ENCODE results near the gene ERBIN.
A peak's percentile ranks its signal among the peaks of the same experiment; 100 is the strongest.
"Not testable (repeated sequence)": the region's sequence is repeated elsewhere in the genome, so short reads cannot be mapped to it uniquely, and the experiment has no call there.

ERBIN gene

GRCh38 chr5:66039701-66040100, 113.3 kb downstream of the ERBIN start:
- no peak overlapping the region for H3K27ac Mint-ChIP-seq
- peaks cover 12% of the 10 kb centered on the region for H3K36me3 Mint-ChIP-seq
- no peaks in the 10 kb centered on the region for H3K27me3 Mint-ChIP-seq
- H3K4me1 Mint-ChIP-seq (ENCODE audit: low read depth) = peaks cover 17% of the 10 kb centered on the region
- no peak overlapping the region for H3K4me3 Mint-ChIP-seq
- H3K9me3 Mint-ChIP-seq (ENCODE audit: low read depth) = no peaks in the 10 kb centered on the region

- Mint-ChIP-seq H3K36me3 (peaks cover 10% of the 10 kb centered on the region), H3K9me3 (ENCODE audit: low read depth) (no peaks in the 10 kb centered on the region), H3K27me3 (no peaks in the 10 kb centered on the region), H3K4me3 (no peak overlapping the region), H3K4me1 (ENCODE audit: low read depth) (peaks cover 14% of the 10 kb centered on the region), H3K27ac (peak overlapping the region; percentile 5)
Measured at GRCh38 chr5:66041627-66042026, 115.3 kb downstream of the ERBIN start.

GRCh38 chr5:66057239-66057638, 130.9 kb downstream of the ERBIN start:
- Mint-ChIP-seq H3K27me3 (no peaks in the 10 kb centered on the region), H3K4me1 (ENCODE audit: low read depth) (peaks cover 32% of the 10 kb centered on the region), H3K9me3 (ENCODE audit: low read depth) (no peaks in the 10 kb centered on the region), H3K4me3 (no peak overlapping the region), H3K36me3 (peaks cover 26% of the 10 kb centered on the region), H3K27ac (no peak overlapping the region)

GRCh38 chr5:66061320-66061719, 134.9 kb downstream of the ERBIN start:
- H3K4me3 Mint-ChIP-seq; H3K27me3 Mint-ChIP-seq; H3K9me3 Mint-ChIP-seq (ENCODE audit: low read depth); H3K27ac Mint-ChIP-seq: not testable (repeated sequence)
- peaks cover 21% of the 10 kb centered on the region for H3K36me3 Mint-ChIP-seq
- peaks cover 63% of the 10 kb centered on the region for H3K4me1 Mint-ChIP-seq (ENCODE audit: low read depth)

GRCh38 chr5:66063061-66063460, 136.7 kb downstream of the ERBIN start:
- not testable (repeated sequence) for H3K9me3 Mint-ChIP-seq (ENCODE audit: low read depth); H3K27me3 Mint-ChIP-seq; H3K27ac Mint-ChIP-seq; H3K4me3 Mint-ChIP-seq
- Mint-ChIP-seq H3K4me1 (ENCODE audit: low read depth) (peaks cover 60% of the 10 kb centered on the region), H3K36me3 (peaks cover 23% of the 10 kb centered on the region)

GRCh38 chr5:66066826-66067225, 140.5 kb downstream of the ERBIN start:
- Mint-ChIP-seq H3K27ac (no peak overlapping the region), H3K4me1 (ENCODE audit: low read depth) (peaks cover 36% of the 10 kb centered on the region), H3K4me3 (no peak overlapping the region)

GRCh38 chr5:66072031-66072430, 145.7 kb downstream of the ERBIN start:
- no peak overlapping the region for H3K27ac Mint-ChIP-seq
- H3K36me3 Mint-ChIP-seq = peaks cover 12% of the 10 kb centered on the region
- no peaks in the 10 kb centered on the region for H3K27me3 Mint-ChIP-seq

More at GRCh38 chr5:66066826-66067225, 140.5 kb downstream of the ERBIN start:
- Mint-ChIP-seq H3K27me3 (no peaks in the 10 kb centered on the region), H3K9me3 (ENCODE audit: low read depth) (no peaks in the 10 kb centered on the region), H3K36me3 (peaks cover 15% of the 10 kb centered on the region)

GRCh38 chr5:66074901-66075300, 148.5 kb downstream of the ERBIN start:
- no peaks in the 10 kb centered on the region for H3K9me3 Mint-ChIP-seq (ENCODE audit: low read depth)
- peaks cover 17% of the 10 kb centered on the region for H3K36me3 Mint-ChIP-seq
- no peaks in the 10 kb centered on the region for H3K27me3 Mint-ChIP-seq
- no peak overlapping the region for H3K4me3 Mint-ChIP-seq
- H3K27ac Mint-ChIP-seq = no peak overlapping the region
- peaks cover 17% of the 10 kb centered on the region for H3K4me1 Mint-ChIP-seq (ENCODE audit: low read depth)

More at GRCh38 chr5:66072031-66072430, 145.7 kb downstream of the ERBIN start:
- Mint-ChIP-seq H3K4me1 (ENCODE audit: low read depth) (peaks cover 7% of the 10 kb centered on the region), H3K9me3 (ENCODE audit: low read depth) (no peaks in the 10 kb centered on the region), H3K4me3 (no peak overlapping the region)

- Mint-ChIP-seq H3K36me3 (peaks cover 14% of the 10 kb centered on the region), H3K27ac (no peak overlapping the region), H3K9me3 (ENCODE audit: low read depth) (no peaks in the 10 kb centered on the region), H3K4me1 (ENCODE audit: low read depth) (peaks cover 10% of the 10 kb centered on the region), H3K4me3 (no peak overlapping the region), H3K27me3 (no peaks in the 10 kb centered on the region)
Measured at GRCh38 chr5:66080664-66081063, 154.3 kb downstream of the ERBIN start.

GRCh38 chr5:66089384-66089783, 163.0 kb downstream of the ERBIN start:
- no peak overlapping the region for H3K27ac Mint-ChIP-seq
- H3K9me3 Mint-ChIP-seq (ENCODE audit: low read depth) = peaks cover 8% of the 10 kb centered on the region
- no peak overlapping the region for H3K4me3 Mint-ChIP-seq
- peaks cover 31% of the 10 kb centered on the region for H3K36me3 Mint-ChIP-seq
- no peaks in the 10 kb centered on the region for H3K27me3 Mint-ChIP-seq
- no peaks in the 10 kb centered on the region for H3K4me1 Mint-ChIP-seq (ENCODE audit: low read depth)

- Mint-ChIP-seq H3K4me3 (no peak overlapping the region), H3K27ac (no peak overlapping the region), H3K36me3 (peaks cover 23% of the 10 kb centered on the region), H3K27me3 (no peaks in the 10 kb centered on the region), H3K9me3 (ENCODE audit: low read depth) (peaks cover 26% of the 10 kb centered on the region), H3K4me1 (ENCODE audit: low read depth) (no peaks in the 10 kb centered on the region)
Measured at GRCh38 chr5:66100851-66101250, 174.5 kb downstream of the ERBIN start.

GRCh38 chr5:66113160-66113559, 186.8 kb downstream of the ERBIN start:
- Mint-ChIP-seq H3K27ac (no peak overlapping the region), H3K4me1 (ENCODE audit: low read depth) (no peaks in the 10 kb centered on the region), H3K36me3 (peaks cover 4% of the 10 kb centered on the region), H3K27me3 (no peaks in the 10 kb centered on the region), H3K9me3 (ENCODE audit: low read depth) (peaks cover 31% of the 10 kb centered on the region), H3K4me3 (no peak overlapping the region)

- Mint-ChIP-seq H3K4me3 (no peak overlapping the region), H3K9me3 (ENCODE audit: low read depth) (peaks cover 9% of the 10 kb centered on the region), H3K27me3 (peaks cover 2% of the 10 kb centered on the region), H3K4me1 (ENCODE audit: low read depth) (no peaks in the 10 kb centered on the region), H3K27ac (no peak overlapping the region), H3K36me3 (peaks cover 2% of the 10 kb centered on the region)
Measured at GRCh38 chr5:66118304-66118703, 191.9 kb downstream of the ERBIN start.

GRCh38 chr5:66122379-66123034, 196.1 kb downstream of the ERBIN start:
- H3K36me3 Mint-ChIP-seq = no peaks in the 10 kb centered on the region
- H3K4me3 Mint-ChIP-seq = no peak overlapping the region
- peaks cover 2% of the 10 kb centered on the region for H3K27me3 Mint-ChIP-seq
- H3K9me3 Mint-ChIP-seq (ENCODE audit: low read depth) = no peaks in the 10 kb centered on the region
- no peaks in the 10 kb centered on the region for H3K4me1 Mint-ChIP-seq (ENCODE audit: low read depth)
- no peak overlapping the region for H3K27ac Mint-ChIP-seq

- no peak overlapping the region for H3K4me3 Mint-ChIP-seq
- H3K27me3 Mint-ChIP-seq = peaks cover 1% of the 10 kb centered on the region
- peaks cover 5% of the 10 kb centered on the region for H3K36me3 Mint-ChIP-seq
- no peaks in the 10 kb centered on the region for H3K4me1 Mint-ChIP-seq (ENCODE audit: low read depth)
- H3K27ac Mint-ChIP-seq = no peak overlapping the region
- peaks cover 4% of the 10 kb centered on the region for H3K9me3 Mint-ChIP-seq (ENCODE audit: low read depth)
Measured at GRCh38 chr5:66129144-66129543, 202.8 kb downstream of the ERBIN start.

GRCh38 chr5:66130493-66130892, 204.1 kb downstream of the ERBIN start:
- Mint-ChIP-seq H3K4me1 (ENCODE audit: low read depth) (no peaks in the 10 kb centered on the region), H3K9me3 (ENCODE audit: low read depth) (peaks cover 4% of the 10 kb centered on the region), H3K4me3 (no peak overlapping the region), H3K36me3 (peaks cover 5% of the 10 kb centered on the region), H3K27ac (no peak overlapping the region), H3K27me3 (peaks cover 1% of the 10 kb centered on the region)
